SH-SY5Y (cell line): ENCODE data around the gene PRRT1B.

Source experiments
- GATA2 ChIP-seq: IDR thresholded peaks from 2 replicates; pipeline ENCODE4 v1.6.1; 2011; ENCODE audit warnings: mild to moderate bottlenecking, low read depth, low read length
- GATA3 ChIP-seq: IDR thresholded peaks from 2 replicates; pipeline ENCODE4 v1.6.1; 2011; ENCODE audit warnings: low read depth, mild to moderate bottlenecking, low read length, moderate library complexity

GRCh38 chr9:131597246-131597645 is 51.9 kb downstream of the PRRT1B start:
- no peak for TF ChIP-seq GATA2
- no peak for TF ChIP-seq GATA3
